Stimulated activated CD8-positive, alpha-beta memory T cell treated with anti-CD3 and anti-CD28 coated beads, Interleukin-4, amount 100 ng/mL, for 48 hours (primary cell): Measurements from ENCODE around the gene ADRA2B.
"Not testable (repeated sequence)": the region's sequence is repeated elsewhere in the genome, so short reads cannot be mapped to it uniquely, and the experiment has no call there.

ENCODE experiments used
- DNase-seq: peaks from one replicate; pipeline ENCODE4 v3.0.0-alpha.2; 2020

Gene ADRA2B

DNA sequence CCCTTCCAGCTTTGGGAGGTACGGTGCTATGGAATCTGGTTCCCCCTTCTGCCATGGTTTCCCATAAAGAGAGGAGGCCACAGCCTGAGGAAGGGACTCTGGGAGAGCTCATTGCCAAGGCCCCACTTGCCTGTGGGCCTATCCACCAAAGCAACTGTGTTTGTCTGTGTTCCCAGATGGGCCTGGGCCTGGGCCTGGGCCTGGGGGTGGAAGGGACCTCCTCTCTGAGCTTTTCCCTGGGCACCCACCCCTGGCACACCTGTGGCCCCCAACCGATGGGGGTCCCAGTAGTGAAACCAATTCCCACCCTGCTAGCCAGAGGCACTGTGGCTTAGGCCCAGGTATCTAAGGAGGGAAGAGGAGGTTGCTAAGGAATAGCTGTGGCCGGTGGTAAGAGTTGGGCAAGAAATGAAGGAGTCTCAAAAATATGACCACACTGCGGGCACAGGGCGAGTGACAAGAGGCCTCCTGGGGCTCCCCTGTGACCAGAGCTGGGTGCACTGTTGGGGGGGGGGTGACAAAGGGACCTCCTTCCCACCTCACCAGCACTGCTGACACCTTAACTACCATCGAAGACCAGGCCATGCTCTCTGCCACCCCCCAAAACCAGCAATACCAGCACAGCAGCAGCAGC, 33.8 kb upstream of the ADRA2B start:
- DNase-seq = peak; percentile 24

DNA sequence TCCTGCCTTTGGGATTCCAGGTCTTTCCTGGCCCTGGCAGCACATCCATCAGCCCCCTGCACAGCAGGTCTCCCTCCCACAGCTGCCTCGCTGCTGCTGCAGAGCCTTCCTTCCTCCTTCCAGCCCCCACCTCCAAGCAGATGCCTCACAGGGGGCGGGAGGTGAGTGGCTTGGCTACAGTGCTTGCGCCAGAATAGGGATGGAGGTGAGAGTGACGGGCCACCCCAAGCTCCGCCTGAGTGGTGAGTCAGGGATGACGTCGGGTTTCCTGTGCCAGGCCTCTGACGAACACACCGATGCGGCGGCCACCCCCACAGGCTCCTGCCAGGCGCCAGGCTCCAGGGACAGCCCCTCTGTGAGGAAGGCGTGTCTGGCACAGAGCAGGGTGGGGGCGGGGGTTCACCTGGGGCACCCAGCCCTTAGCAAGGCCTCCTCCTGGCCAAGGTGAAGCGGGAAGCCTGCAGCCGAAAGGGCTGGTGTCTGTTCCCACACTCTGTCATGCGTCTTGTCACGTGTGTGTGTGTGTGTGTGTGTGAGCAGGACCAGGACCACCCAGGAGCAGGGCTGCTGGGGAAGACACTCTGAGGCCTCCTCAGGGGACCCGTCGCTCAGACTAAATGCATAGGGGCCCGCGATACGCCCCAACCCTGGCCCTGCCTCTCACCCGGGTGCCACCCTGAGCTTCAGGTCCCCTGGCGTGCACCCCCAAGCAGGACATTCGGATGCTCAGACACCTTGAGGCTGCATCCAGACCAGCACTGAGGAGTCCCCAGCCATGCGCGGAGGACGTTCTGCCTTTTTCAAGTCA, 32.2 kb upstream of the ADRA2B start:
- peak; percentile 98 for DNase-seq

DNA sequence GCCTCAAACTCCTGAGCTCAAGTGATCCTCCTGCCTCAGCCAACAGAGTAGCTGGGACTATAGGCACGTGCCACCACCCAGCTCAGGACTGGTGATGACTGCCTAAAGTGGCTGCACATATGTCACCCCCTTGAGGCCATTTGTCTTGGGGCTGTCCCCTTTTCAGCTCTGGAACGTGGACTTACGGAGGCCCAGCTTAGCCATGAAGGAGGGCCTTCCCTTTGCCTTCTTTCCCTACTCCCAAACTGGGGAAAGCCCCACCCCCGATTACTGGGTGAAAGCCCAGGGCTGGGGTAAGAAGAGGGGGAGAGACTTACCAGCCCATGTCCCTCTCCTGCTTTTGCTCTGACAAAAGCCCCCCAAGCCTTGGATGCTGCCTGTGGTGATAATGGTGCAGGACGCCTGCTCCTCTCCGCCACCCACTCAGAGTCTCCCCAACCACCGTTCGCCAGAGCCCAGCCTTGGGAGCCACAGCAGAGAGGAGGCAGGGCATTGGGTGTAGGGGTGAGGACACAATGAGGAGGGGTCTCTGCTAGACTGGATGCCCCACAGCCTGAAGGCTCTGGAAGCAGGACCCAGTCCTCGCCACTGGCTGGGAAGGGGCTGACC, 31.3 kb upstream of the ADRA2B start:
- peak; percentile 67 for DNase-seq

DNA sequence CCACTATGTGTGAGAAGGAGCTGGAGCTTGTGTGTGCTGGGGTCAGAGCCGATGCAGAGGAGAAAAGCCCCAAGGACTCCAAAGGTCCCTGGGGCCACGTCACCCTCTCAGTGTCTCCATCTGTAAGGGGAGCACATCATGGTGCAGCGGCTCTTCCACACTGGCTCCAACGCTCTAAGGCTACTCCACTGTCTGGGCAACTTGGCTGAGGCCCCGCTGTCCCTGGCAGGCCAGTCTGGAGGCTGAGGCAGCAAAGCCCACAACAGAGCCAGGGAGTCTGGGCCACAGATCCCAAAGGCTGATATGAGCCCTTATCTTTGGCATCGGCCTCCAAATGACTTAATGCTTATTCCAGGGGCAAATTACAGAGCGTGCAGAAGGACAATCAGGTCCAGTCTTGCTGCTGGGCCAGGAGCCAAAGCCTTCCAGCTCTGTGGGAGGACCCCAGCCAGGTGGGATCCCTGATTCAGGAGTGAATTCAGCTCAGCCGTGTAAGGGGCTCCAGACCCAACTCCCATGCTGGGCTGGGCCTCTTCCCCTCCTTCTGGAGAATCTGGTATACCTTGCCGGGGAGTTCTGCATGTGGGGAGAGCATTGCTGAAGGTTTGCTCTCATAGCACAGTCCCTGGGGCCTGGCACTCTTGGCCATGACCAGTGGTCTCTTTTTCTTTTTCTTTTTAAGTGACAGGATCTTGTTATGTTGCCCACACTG, 30.7 kb upstream of the ADRA2B start:
- DNase-seq = peak; percentile 59

DNA sequence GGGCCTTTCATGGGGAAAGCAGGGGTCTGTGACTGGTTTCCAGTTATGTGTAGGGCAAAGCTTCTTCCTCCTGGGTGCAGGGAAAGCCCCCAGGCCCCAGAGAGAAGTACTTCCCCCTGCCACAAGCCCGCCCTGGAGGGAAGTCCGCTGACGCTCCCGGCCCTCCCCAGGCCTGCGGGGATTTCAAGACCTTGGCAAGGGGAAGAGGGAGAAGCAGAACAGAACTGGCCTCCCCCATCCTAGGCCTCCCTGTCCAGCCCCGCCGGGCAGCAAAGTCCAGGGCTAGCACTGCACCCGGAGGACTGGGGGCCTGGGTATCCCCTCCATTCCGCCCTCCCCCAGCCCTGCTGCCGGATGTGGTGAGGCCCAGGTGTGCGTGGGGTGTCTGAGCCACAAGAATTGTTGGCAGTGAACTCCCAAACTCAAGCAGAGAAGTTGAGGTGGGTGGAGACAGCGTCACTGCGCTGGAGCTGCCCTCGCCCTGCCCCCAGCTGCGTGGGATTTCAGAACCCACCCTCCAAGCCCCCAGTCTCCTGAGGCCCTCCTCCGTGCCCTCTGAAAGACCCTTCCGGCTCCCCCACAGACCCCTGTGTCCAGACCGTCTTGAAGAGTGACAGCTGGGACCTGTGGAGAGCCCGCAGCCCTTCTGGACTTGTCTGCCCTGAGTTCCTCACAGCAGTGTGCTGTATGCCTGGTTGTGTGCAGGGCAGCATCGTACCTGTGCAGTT, 29.9 kb upstream of the ADRA2B start:
- DNase-seq = peak; percentile 94

DNA sequence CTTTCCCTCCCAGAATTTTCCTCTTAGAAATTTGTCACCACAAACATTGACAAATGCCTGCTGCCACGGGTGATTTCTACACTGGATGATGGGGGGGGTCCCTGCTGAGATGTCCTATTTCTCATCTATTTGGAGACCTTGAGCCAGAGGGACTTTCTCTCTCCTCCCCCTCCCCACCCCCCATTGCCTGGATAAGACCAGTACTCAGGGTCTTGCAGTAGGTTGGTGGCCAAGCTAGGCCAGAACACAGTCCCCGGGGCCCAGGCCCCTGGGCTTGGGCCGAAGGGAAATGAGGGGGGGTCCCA, 29.4 kb upstream of the ADRA2B start:
- no peak for DNase-seq

DNA sequence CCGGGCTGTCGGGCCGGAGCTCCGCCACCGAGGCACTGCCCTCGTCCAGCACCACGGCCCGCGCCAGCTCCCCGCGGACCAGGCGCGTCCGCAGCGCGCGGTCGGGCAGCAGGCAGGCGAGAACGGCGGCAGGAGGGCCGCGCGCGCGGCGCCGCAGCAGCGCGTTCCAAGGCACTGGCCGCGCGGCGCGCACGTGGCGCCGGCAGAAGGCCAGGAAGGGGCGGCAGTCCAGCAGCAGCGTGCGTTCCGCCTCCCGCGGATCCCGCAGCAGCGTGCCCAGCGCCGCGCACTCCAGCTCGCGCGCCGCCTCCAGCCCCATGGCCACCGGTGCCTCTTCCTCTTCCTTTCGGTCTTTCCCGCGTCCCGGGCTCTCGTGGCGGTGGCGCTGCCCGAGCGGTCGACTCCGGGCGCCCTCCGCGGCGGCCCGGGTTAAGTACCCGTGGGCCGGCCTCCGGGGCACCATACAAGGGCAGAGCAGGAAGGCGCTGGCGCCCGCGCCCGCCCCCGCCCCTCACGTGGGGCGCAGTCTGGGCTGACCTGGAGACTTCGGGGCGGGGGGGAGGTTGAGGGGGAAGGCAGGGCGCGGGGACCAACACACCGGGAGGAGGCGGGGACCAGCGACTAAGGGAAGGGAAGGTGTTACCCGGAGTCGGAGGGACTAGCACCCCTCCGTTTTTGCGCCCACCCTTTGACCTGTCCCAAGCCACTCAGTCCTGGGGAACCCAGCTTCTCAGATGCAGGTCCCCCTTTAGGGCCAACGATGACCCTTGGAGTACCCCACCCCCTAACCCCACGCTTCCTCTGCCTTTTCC, 28.9 kb upstream of the ADRA2B start, which contains the start of gene DUSP2:
Gene DUSP2, minus strand, starts transcription at position 405 of the 812 bp plus-strand sequence. Its CDS starts 86 bp downstream, at position 319.
- DNase-seq = peak; percentile 95

DNA sequence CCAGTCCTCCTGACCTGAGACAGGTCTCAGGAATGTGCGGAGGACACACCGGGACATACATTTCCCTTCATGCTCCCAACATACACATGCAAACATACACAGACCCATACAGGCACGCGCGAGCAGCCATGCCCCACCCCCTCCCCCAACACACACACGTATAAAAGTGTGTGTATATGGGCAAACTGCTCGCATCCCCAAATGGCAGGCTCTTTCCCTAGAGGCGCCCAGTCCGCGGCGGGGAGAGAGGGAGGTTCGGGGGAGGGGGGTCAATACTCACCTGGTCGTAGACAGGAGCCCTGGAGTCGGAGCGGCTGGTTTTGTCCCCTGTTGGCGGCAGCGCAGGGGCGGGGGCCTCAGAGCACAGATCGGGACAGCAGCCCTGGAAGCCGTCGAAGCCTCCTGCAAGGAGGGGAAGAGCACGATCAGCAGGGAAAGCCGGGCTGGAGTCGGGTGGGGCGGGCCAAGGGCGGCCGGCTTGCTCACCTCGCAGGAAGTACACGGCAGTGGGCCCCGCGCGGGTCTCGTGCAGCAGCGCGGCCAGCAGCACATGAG, 28.2 kb upstream of the ADRA2B start:
- DNase-seq = peak; percentile 68

DNA sequence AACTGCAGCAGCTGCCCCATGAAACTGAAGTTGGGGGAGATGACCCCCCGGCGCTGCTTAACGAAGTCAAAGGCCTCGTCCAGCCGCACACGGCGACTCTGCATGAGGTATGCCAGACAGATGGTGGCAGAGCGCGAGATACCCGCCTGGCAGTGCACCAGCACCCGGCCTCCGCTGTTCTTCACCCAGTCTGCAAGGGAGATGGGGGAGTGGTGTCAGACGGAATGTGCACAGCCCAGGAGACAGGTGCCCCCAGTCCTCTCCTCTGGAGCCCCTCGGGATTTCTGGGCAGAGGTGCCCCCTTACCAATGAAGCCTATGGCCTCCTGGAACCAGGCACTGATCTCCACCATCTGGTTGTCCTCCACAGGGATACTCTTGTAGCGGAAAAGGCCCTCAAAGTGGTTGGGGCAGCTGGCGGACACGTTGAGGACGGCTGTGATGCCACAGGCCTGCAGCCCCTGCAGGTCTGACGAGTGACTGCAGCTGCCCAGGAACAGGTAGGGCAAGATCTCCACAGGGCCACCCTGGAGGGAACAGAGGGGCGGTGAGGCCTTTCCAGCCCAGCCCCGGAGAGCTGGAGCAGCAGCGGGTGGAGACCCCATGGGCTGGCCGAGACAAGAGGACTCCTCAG, 27.6 kb upstream of the ADRA2B start:
- peak; percentile 63 for DNase-seq

DNA sequence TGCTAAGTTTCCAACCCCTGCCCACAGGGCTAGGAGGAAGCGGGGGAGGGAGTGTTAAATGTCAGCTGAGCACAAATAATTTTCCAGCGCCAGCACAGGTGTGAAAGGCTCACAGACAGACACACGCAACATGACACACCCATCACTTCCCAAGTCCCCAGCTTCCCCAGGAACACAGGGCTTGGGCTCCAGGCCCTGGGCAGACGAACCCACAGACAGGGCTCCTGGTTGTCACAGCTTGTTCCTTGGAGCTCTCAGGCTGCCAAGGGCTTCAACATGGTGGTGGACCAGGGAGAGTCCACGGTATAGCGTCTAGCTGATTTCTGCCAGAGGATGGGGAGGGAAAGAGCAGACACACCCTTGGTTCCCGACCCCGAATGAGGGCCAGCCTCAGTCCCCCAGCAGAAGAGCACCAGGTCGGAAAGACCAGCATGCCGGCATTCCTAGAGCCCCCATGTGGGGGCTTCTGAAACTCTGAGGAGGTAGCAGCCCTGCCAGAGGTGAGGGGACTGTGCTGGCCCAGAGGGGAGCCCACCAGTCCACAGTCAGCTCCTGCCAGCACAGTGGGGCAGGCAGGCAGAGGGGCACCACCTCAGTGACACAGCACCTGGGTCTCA, 27.0 kb upstream of the ADRA2B start:
- DNase-seq = peak; percentile 65

DNA sequence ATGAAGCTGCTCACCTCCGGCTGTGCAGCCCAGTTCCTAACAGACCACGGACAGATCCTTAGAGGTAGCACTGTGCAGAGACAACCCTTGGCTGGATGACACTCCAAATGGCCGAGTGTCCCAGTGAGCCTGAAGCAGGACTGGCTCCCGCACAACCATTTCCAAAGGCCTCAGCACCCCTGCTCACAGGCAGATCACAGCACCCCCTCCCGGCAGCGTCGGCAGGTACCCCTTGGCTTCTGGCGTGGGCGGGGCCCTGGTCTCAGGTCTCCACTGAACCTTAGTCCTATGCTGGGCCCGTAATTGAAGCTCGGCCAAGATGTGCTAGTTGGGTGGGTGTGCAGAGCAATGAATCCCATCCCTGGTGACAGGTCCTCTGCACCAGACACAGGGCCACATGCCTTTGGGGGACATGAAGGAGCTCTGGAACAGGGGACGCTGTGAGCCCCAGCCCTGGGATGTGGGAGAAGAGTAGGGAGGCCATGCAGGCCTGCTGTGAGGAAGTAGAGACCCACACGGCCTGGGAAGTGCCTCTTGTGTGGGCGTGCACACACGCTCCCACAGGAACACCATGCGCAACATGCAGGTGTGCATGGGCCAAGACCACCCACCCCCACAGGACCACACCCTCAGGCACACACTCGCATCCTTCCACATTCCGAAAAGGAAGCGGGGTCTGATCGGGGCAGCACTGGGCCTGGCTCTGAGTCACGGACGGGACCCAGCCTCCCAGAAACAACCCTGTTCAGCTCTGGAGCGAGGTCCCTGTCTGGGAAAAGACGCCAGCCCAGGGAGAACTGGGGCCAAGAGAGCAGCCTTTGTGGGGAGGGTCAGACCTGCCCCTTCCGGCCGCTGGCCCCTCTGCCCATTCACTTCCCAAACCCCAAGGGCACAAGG, 26.1 kb upstream of the ADRA2B start:
- peak; percentile 92 for DNase-seq

DNA sequence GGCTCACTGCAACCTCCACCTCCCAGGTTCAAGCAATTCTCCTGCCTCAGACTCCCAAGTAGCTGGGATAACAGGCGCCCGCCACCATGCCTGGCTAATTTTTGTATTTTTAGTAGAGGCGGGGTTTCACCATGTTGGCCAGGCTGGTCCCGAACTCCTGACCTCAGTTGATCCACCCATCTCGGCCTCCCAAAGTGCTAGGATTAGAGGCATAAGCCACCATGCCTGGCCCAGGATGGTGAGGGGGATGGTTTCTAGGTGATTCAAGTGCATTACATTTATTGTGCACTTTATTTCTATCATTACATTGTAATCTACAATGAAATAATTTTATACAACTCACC, 25.2 kb upstream of the ADRA2B start:
- not testable (repeated sequence) for DNase-seq

DNA sequence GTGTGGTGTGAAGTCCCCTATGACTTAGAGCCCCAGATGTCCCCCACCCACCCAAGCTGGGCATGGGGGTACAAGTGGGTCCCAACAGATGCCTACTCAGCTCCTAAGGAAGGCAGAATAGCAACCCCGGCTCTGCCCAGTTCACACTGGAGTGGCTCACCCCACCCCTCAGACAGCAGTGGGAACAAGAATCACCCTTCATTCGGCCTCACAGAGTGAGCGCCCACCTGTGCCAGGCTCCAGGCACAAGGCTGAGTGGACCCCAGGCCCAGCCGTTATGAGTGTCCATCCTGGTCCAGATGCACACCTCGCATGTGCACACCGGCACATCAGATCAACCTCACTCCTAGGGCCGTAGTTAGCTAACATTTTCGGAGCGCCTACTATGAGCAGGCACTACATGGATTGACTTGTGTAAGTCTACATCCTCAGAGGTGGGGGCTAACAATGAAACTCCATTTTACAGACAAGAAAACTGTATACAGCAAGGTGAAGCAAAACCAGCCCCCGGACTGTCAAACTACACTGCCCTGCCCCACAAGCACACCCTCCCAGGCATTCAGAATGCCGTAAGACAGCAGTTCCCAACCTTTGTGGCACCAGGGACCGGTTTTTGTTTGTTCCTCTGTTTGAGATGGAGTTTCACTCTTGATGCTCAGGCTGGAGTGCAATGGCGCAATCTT, 24.7 kb upstream of the ADRA2B start:
- DNase-seq = no peak

DNA sequence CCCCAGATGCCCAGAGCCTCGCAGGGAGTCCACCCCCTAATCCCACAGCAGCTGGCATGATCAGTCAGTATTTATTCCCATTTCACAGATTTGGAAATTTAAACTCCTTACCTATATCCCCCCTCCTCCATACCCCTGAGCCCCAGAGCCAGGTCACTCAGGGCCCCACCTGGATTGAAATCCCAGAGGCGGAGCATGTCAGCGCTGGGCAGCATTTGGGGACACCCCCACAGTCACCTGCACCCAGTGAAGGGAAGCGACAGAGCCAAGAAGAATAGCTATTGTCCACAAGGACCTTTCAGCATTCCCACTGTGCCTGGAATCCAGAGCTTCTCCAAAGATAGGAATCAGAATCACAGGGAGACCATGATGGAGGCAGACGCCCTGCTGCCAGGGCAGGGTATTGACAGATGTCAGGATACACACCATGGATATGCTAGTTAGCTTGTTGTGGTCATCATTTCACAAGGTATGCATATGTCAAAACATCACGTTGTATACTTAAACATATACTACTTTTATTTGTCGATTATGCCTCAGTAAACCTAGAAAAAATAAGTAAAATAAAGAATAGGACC, 22.9 kb upstream of the ADRA2B start:
- DNase-seq = no peak

DNA sequence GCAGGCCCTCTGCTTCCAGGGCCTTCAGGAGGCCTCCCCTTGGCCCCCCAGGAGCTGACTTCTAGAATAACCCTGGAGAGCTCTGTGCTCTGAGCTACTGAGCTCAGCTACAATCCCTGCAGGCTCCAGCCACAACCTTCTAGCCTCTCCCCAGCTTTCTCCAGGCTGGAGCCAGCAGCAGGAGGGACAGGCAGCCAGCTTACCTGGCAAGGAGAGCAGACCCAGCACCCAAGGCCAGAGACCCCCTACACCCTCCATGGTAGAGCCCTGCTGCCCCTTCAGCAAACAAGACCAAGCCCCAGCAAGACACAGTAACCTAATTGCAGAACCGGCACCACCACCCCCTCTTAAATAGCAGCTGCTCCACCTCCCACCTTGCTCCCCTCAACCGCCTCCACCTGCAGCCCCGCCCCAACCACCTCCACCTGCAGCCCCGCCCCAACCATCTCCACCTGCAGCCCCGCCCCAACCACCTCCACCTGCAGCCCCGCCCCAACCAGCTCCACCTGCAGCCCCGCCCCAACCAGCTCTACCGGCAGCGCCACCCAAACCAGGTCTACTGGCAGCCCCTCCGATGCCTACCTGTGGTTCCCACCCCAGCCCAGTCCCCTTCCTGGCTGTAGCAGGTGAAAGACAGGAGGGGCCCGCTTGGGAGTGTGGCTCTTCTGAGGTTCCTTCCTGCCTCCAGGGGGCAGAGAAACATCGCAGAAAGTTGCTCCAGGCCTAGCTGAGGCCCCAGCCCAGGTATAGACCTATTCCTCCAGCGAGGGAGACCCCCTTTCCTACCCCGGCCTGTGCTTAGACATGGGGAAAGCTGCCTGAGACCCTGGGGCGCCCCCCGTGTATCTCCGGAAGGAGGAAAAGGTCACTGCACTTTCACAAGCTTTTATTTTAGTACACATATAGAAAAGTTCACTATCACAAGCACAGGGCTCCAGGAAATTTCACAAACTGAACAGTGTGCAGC, 22.1 kb upstream of the ADRA2B start, which contains the start of gene ASTL:
Gene ASTL, minus strand, starts transcription at position 324 of the 967 bp plus-strand sequence. Its CDS starts 66 bp downstream, at position 258.
- peak; percentile 73 for DNase-seq

DNA sequence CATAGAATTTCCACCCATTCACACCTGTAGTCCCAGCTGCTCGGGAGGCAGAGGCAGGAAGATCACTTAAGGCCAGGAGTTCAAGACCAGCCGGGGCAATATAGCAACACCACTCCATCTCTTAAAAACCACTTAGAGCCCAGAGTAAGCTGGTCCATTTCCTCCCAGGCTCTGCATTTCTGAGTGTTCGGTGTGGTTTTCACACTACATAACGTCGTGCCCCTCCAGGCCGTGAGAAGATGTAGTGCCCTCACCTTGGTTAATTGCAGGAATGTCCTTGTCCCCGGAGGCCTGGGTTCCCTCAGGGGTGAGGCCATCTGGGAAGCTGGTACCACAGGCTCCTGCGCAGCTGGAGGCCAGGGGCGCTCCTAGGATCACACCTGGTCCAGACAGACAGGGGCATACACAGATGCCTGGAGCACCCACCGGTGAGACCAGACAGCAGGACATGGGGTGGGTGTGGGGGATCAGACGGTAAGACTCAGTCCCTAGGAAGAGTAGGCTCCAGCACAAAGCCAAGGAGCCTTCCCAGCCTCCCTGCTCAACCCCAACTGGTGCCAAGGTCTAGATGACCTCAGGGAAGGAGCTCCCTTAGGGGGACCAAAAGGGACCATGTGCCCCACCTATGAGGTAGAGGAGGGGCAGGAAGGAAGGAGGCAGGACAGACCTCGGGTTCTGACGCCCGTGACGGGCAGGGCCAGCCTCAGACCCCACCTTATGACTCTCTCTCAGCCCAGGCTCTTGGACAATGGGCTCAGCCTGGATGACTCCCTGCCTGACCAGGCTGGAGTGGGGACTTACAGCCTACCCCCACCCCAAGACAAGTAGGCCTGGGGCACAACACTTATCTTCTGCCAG, 21.2 kb upstream of the ADRA2B start:
- DNase-seq = no peak
